Islet of Langerhans (tissue), 1 donor: Measurements from ENCODE around the gene MYH7B.

Experiments used
- FAIRE-seq: peaks from one replicate; lab custom pipeline; 2011; peaks lifted over from hg19 to GRCh38; lab: Jason Lieb, UNC

MYH7B gene

GRCh38 chr20:34955231-34956040 lies at the start of gene MYH7B, which contains the start of gene GSS:
MYH7B (plus strand) TSS chr20:34955868; CDS start chr20:34978006, 22,138 bp downstream.
GSS (minus strand) TSS chr20:34955806; CDS start chr20:34951852, 3,954 bp downstream.
- no peak for FAIRE-seq

GRCh38 chr20:34907616-34908469 lies 47.8 kb upstream of the MYH7B start:
- no peak for FAIRE-seq

GRCh38 chr20:34915131-34915530 lies 40.5 kb upstream of the MYH7B start:
- FAIRE-seq, result no peak

DNA sequence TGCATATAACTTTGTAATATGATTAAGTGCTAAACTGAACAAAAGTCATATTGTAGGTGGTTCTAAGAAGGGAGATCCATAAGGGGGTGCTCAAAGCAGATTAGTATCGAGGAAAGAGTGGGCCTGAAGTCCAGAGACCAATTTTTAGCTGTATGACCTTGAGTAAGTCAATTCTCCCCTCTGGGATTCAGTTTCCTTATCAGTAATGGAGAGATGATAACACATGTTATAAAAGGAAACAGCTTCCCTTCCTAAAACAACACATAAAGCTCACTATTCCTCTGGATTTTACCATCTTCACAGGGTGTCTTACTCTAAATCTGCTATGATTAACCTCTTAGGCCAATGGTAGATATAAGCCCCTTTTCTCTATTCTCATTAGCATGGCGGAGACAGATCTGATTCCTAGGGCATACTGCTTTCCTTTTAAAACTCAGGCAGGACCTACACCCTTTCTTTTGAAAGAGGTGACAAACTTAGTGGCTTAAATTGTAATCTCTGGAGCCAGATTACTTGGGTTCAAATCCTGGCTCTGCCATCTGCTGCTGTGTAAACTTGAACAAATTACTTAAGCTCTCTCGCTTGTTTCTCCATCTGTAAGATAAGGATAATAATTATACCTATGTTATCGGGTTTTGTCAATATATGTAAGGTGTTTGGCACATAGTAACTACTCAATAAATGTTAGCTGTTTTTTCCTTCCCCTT lies 39.8 kb upstream of the MYH7B start:
- no peak for FAIRE-seq

GRCh38 chr20:34916774-34917354 lies 38.8 kb upstream of the MYH7B start:
- FAIRE-seq, result no peak

GRCh38 chr20:34920055-34920454 lies 35.6 kb upstream of the MYH7B start:
- FAIRE-seq, result no peak

DNA sequence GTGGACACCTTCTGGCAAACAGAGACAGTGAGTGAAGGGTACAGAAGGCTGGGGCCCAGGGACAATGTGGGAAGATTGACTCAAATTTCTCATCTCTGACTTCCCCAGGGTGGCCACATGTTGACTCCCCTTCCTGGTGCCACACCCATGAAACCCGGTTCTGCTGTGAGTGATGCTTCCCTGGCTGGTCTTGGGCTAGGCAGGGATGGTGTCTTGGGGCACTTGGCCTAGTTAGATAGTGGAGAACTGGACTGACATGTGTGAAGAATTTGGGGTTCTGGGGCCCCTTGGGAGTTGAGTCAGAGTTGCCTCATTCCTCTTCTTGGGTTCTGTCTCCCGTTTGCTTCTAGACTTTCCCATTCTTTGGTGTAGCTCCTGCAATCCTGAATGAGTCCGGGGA lies 34.2 kb upstream of the MYH7B start:
- FAIRE-seq, result no peak

- no peak for FAIRE-seq
Measured at GRCh38 chr20:34922654-34923381, 32.9 kb upstream of the MYH7B start.

DNA sequence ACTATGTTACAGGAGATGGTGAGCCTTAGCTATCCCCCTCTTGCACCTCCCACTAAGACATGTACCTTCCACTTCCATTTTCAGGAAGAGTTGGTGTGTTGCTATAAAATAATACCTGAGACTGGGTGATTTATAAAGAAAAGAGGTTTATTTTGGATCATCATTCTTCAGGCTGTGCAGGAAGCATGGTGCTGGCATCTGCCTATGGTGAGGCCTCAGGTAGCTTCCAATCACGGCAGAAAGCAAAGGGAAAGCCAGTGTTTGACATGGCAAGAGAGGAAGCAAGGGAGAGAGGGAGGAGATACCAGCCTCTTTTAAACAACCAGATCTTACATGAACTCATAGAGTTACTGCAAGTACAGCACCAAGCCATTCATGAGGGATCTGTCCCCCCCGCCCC lies 32.3 kb upstream of the MYH7B start:
- FAIRE-seq, result no peak

- no peak for FAIRE-seq
Measured at GRCh38 chr20:34925341-34925740, 30.3 kb upstream of the MYH7B start.

DNA sequence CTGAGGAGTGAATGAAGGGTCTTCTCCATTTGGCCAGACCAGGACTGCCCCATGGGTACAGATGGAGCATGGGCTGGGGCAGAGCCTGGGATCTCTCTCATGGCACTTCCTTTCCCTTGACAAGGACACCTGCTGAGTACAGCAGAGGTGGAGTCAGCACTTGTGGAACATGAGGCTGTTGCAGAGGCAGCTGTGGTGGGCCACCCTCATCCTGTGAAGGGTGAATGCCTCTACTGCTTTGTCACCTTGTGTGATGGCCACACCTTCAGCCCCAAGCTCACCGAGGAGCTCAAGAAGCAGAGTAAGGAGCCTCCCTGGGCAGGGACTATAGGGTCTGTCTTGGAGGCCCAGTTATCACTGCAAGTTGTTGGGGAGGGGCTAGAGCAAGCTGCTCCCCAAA lies 29.7 kb upstream of the MYH7B start:
- no peak for FAIRE-seq

DNA sequence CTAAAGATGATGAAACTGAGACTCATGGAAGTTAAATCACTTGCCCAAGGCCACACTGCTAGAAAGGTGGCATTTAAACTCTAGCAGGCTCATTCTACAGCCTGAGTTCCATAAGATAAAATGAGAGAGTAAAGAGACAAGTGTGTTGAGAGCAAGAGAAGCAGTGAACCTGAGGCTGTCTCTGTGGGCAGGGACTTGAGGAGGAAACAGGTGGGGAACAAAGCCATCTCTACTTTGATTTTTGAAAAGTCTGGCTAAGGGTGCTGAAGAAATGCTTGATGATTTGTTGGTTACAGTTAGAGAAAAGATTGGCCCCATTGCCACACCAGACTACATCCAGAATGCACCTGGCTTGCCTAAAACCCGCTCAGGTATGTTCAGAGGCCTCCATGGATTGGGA lies 29.1 kb upstream of the MYH7B start:
- no peak for FAIRE-seq

DNA sequence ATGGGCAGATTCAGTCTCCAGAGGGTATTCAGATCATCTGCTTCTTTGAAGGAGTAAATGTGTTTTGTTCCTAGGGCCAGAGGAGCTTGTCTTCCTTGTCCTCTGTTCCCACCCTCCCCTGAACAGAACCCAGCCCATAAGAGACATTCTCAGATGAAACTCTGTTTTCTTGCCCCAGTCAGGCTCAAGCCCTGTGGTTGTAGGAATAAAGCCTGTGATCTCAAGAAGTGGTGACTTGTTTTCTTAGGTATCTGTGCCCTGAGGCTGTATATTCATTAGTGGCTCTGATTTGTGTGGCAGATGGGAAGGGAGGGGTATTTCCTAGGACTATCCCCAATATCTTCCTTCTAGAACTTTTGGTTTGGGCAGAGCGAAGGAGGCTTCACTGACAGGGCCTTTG lies 27.9 kb upstream of the MYH7B start:
- no peak for FAIRE-seq

- FAIRE-seq, result no peak
Measured at GRCh38 chr20:34928411-34928810, 27.3 kb upstream of the MYH7B start.

- FAIRE-seq, result no peak
Measured at GRCh38 chr20:34931771-34932170, 23.9 kb upstream of the MYH7B start.

GRCh38 chr20:34938466-34939163 lies 17.1 kb upstream of the MYH7B start:
- no peak for FAIRE-seq

DNA sequence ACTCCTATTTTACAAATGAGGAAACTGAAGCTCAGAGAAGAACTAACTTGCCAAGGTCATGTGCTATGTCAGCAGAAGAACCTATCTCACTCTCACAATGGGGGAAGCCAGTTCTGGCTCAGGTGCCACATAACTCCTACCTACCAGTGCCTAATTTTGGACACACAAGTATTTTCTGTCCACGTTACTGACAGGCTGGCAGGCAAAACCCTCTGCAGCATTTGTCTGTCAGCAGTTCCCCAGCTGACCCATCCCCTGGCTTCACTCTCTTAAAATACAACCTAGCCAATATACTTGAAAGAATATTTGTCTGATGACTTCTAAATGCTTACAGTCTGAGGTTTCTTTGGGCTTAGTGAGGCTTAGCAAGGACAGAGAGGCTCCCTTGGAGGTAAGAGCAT lies 15.6 kb upstream of the MYH7B start:
- no peak for FAIRE-seq

DNA sequence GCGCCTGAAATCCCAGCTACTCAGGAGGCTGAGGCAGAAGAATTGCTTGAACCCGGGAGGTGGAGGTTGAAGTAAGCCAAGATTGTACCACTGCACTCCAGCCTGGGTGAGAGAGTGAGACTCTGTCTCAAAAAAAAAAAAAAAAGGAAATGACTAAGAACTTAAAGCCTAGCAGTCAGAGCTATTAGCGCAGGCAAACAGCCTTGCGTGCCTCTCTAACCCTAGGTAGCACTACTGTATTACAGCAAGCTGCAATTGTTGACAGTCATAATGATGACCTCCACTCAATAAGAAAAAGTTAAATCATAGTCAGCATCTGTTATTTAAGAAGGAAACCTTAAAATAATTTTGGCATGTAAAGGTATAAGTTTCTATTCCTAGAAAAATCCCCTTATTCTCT lies 14.4 kb upstream of the MYH7B start:
- FAIRE-seq, result no peak

DNA sequence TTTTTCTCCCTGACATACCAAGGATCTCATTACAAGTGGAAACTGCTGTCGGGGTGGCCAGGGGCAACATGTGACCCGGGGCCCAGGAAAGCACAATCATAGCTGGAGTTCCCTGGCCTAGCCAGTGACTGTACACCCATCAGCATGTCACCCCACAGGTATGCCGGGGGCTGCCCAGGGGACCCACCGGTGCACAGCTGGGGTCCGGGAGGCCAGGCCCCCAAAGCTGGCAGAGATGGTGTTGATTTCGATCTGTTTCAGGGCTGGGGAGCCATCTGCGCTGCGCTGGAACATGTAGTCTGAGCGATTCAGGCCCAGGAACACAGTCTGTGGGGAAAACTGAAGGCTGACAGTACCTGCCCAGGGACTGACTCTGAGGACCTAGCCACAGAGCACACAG lies 13.4 kb upstream of the MYH7B start:
- FAIRE-seq, result no peak

GRCh38 chr20:34943808-34944567 lies 11.7 kb upstream of the MYH7B start:
- no peak for FAIRE-seq
